ENCODE data around the gene FBXO11.
"Not testable (repeated sequence)": the region's sequence is repeated elsewhere in the genome, so short reads cannot be mapped to it uniquely, and the experiment has no call there.

The FBXO11 gene

GRCh38 chr2:47869859-47870595 lies 36.3 kb downstream of the FBXO11 start:
- no peak for DNase-seq (ENCODE audit: low spot score)
- POLR2A ChIA-PET (ENCODE audit: low non-redundant PET) = no interaction called here
- TF ChIP-seq, protein P1, sequence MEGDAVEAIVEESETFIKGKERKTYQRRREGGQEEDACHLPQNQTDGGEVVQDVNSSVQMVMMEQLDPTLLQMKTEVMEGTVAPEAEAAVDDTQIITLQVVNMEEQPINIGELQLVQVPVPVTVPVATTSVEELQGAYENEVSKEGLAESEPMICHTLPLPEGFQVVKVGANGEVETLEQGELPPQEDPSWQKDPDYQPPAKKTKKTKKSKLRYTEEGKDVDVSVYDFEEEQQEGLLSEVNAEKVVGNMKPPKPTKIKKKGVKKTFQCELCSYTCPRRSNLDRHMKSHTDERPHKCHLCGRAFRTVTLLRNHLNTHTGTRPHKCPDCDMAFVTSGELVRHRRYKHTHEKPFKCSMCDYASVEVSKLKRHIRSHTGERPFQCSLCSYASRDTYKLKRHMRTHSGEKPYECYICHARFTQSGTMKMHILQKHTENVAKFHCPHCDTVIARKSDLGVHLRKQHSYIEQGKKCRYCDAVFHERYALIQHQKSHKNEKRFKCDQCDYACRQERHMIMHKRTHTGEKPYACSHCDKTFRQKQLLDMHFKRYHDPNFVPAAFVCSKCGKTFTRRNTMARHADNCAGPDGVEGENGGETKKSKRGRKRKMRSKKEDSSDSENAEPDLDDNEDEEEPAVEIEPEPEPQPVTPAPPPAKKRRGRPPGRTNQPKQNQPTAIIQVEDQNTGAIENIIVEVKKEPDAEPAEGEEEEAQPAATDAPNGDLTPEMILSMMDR (conservative IDR thresholded peaks at IDR 0.05; ENCODE audit: low read depth) = no peak
- no peak overlapping the region for H3K27ac ChIP-seq
- CTCF ChIA-PET = interaction anchor here (0.6 kb wide), 1 partner anchor 305 kb away, joined by 4 read pairs; no protein-coding TSS in a partner anchor

DNA sequence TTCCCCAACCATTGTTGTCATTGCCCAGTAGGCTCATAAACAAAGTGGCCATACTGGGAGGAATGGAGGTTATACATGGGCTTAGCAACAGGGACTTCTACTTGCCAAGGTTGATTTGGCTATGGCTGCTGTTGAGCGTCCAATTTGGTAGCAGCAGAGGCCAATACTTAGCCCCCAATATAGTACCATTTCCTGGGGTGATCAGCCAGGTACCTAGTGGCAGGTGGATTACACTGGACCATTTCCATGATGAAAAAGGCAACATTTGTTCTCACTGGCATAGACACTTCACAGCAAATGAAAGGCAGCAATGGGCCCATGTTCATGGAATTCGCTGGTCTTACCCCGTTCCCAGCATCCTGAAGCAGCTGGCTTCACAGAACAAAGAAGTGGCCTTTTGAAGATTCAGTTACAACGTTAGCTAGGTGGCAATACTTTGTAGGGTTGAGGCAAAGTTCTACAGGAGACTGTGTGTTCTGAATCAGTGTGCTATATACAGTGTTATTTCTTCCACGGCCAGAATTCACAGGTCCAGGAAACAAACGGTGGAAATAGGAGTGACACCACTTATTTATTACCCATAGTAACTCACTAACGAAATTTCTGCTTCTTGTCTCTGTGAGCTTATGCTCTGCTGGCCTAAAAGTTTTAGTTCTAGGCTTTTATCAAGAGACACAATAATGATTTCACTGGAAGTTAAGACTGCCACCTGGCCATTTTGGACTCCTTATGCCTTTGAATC lies 37.5 kb downstream of the FBXO11 start:
- POLR2A ChIA-PET (ENCODE audit: low non-redundant PET) = no interaction called here
- CTCF ChIA-PET = interaction anchor here (0.6 kb wide), 1 partner anchor 24 kb away, joined by 3 read pairs; no protein-coding TSS in a partner anchor

DNA sequence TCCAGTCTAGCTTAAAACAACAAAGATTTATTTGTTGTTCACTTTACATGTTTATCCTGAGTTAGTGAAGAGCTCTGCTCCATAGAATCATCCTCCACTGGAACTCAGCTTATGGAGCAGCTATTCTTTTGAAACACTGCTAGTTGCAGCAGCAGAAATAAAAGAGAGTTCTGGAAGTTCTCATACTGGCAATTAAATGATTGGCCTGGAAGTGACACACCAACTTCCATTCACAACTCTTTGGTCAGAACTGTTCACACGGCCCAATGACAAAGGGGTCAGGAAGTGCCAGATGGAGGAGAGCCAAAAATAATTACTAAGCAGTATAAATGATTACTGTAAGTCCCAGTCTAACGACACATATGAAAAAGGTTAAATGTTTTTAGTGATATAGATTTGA lies 39.1 kb downstream of the FBXO11 start:
- TF ChIP-seq, protein P1 (conservative IDR thresholded peaks at IDR 0.05; ENCODE audit: low read depth) = no peak
- ChIA-PET POLR2A (ENCODE audit: low non-redundant PET) (no interaction called here), CTCF (interaction anchor here (0.6 kb wide), 1 partner anchor 561 kb away, joined by 5 read pairs; no protein-coding TSS in a partner anchor)
- peak; percentile 59 for DNase-seq (ENCODE audit: low spot score)
- no peak overlapping the region for H3K27ac ChIP-seq

More for the DNA sequence above, 37.5 kb downstream of the FBXO11 start:
- H3K27ac ChIP-seq = no peak overlapping the region
- no peak for DNase-seq (ENCODE audit: low spot score)
- TF ChIP-seq, protein P1 (conservative IDR thresholded peaks at IDR 0.05; ENCODE audit: low read depth) = no peak

- no peak for DNase-seq (ENCODE audit: low spot score)
- no peak overlapping the region for H3K27ac ChIP-seq
- POLR2A ChIA-PET (ENCODE audit: low non-redundant PET) = no interaction called here
- CTCF ChIA-PET = no interaction called here
- TF ChIP-seq, protein P1 (conservative IDR thresholded peaks at IDR 0.05; ENCODE audit: low read depth) = no peak
Measured at GRCh38 chr2:47864566-47864965, 41.7 kb downstream of the FBXO11 start.

GRCh38 chr2:47862949-47863348 lies 43.3 kb downstream of the FBXO11 start:
- CTCF ChIA-PET = no interaction called here
- DNase-seq (ENCODE audit: low spot score) = no peak
- no peak overlapping the region for H3K27ac ChIP-seq
- POLR2A ChIA-PET (ENCODE audit: low non-redundant PET) = no interaction called here
- TF ChIP-seq, protein P1 (conservative IDR thresholded peaks at IDR 0.05; ENCODE audit: low read depth) = no peak

DNA sequence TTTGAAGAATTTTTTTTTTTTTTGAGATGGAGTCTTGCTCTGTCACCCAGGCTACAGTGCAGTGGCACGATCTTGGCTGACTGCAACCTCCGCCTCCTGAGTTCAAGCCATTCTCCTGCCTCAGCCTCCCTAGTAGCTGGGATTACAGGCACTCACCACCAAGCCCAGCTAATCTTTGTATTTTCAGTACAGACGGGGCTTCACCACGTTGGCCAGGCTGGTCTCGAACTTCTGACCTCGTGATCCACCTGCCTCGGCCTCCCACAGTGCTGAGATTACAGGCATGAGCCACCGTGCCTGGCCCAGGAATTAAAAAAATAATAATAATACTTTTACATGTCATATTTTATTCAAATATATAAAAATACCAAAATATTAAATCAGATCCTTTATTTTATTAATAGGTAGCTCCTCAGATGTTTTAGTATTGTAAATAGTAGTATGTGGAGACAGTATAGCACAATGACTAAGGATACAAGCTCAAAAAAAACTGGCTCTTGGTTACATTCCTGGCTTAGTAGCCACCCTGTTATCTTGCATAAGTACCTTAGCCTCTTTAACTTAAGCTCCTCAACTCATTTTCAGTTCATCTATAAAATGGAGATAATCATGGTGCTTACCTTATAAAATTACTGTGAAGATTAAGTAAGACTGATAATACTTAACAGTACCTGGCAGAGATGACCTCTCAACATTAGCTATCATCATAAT lies 53.1 kb downstream of the FBXO11 start:
- POLR2A ChIA-PET (ENCODE audit: low non-redundant PET); DNase-seq (ENCODE audit: low spot score); H3K27ac ChIP-seq: not testable (repeated sequence)
- CTCF ChIA-PET = interaction anchor here (0.6 kb wide), 2 partner anchors 48 to 49 kb away, joined by 3 to 4 read pairs; no protein-coding TSS in a partner anchor
